GM12872 (cell line): Measurements from ENCODE around the gene USH2A.

Source experiments
- CTCF ChIP-seq: IDR thresholded peaks from 3 replicates; pipeline ENCODE4 v1.5.1; 2011; ENCODE audit warnings: low read depth, mild to moderate bottlenecking, low read length, moderate library complexity; ENCODE audit not compliant: insufficient read depth

The USH2A gene

GRCh38 chr1:215631489-215631888, 791.8 kb downstream of the USH2A start:
- TF ChIP-seq CTCF: no peak

- no peak for TF ChIP-seq CTCF
Observed at GRCh38 chr1:215631040-215631439, 792.2 kb downstream of the USH2A start.

- no peak for TF ChIP-seq CTCF
Observed at GRCh38 chr1:215625949-215626348, 797.3 kb downstream of the USH2A start.

GRCh38 chr1:215623162-215623561, 800.1 kb downstream of the USH2A start:
- TF ChIP-seq CTCF: no peak

GRCh38 chr1:215617979-215618378, 805.3 kb downstream of the USH2A start:
- no peak for TF ChIP-seq CTCF

- TF ChIP-seq CTCF: no peak
Observed at GRCh38 chr1:215612391-215612790, 810.9 kb downstream of the USH2A start.

- TF ChIP-seq CTCF: no peak
Observed at GRCh38 chr1:215608646-215609045, 814.6 kb downstream of the USH2A start.

- no peak for TF ChIP-seq CTCF
Observed at GRCh38 chr1:215607412-215607811, 815.8 kb downstream of the USH2A start.
